ENCODE measurements around the gene SCAF11. TPM values are rescaled to one million over a fixed set of nuclear protein-coding genes. Genes with fewer than 3 reads are reported as not detected.
A peak's percentile ranks its signal among the peaks of the same experiment; 100 is the strongest.
"Not testable (repeated sequence)": the region's sequence is repeated elsewhere in the genome, so short reads cannot be mapped to it uniquely, and the experiment has no call there.

SCAF11 gene
- 117 and 119 TPM in 2 replicates for polyA plus RNA-seq (2013)

DNA sequence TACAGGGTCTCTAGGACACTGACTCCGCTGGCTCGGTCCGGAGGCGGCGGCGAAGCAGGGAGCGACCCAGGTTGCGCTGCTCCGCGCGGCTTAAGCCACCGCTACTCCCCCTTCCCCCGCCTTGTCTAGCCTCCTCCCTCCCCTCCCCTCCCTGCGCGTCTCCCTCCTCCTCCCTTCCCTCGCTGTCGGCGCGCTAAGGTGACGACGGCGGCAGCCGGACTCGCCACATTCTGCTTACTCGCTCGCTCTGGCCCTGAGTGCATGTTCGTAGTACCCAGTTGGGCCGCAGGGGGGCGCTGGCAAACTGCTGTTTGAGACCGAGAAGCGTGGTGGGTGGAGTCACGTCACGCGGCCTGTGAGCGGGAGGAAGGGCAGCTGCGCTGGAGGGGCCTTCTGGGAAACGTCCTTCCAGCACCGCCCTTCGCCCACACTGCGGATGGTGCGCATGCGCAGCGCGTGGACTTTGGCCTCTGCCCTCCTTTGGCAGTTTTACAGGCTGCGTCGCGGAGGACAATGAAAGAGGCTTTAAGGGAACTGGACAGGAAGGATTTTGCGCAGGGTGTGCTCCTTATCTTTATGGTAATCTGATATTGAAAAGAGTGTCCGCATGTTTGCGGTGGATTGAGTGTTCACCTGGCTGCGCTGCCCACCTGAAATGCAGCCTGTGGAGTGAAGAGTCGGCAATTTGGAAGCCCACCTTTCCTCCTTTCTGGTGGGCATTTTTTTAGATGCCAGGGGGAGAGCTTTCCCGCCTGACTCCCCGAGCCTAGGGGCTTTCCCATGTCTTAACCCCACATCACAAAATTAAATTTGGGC, at the start of gene SCAF11:
Gene SCAF11, minus strand, starts transcription at position 107 of the 816 bp plus-strand sequence. CDS start 26,407 bp downstream, outside the sequence.
- Histone ChIP-seq H3K36me3 (ENCODE audit: control insufficient read depth in 1 of 2, insufficient read depth in 2 of 2, low read length in 2 of 2) (peaks cover 0 to 4% of the 10 kb centered on the region in 2 experiments), H3K4me2 (ENCODE audit: low read length) (peak within 1 kb of the TSS; percentile 66), H2BK12ac (ENCODE audit: low read length) (peak within 1 kb of the TSS; percentile 61), H3K27me3 (ENCODE audit: insufficient read depth, low read length) (no peaks in the 10 kb centered on the region), H4K12ac (ENCODE audit: low read depth, low read length) (peak within 1 kb of the TSS; percentile 92), H3K9ac (ENCODE audit: low read length) (peak within 1 kb of the TSS; percentile 94), H3K27ac (ENCODE audit: low read depth, low read length) (peak within 1 kb of the TSS; percentile 98), H3K14ac (ENCODE audit: low read length) (peak within 1 kb of the TSS; percentile 96), H3K9me3 (ENCODE audit: insufficient read depth, low read depth, low read length) (no peaks in the 10 kb centered on the region), H3K4me3 (ENCODE audit: low read depth, low read length) (peak within 1 kb of the TSS; percentile 94), H2BK120ac (ENCODE audit: insufficient read depth, low read length, poor library complexity) (peak within 1 kb of the TSS; percentile 95), H2AK5ac (ENCODE audit: low read length) (peak within 1 kb of the TSS; percentile 87), H4K8ac (ENCODE audit: low read depth, low read length) (peak within 1 kb of the TSS; percentile 96), H2BK5ac (ENCODE audit: low read depth, low read length, poor library complexity) (peak within 1 kb of the TSS; percentile 95), H2AFZ (ENCODE audit: insufficient read depth, low read length, poor library complexity) (peak within 1 kb of the TSS; percentile 84), H4K91ac (ENCODE audit: low read depth, low read length) (peak within 1 kb of the TSS; percentile 90), H3K79me1 (ENCODE audit: low read length) (peaks cover 20% of the 10 kb centered on the region), H3K79me2 (ENCODE audit: control insufficient read depth, insufficient read depth, low read length, poor library complexity) (peaks cover 14% of the 10 kb centered on the region), H3K4ac (ENCODE audit: low read depth, low read length) (peak within 1 kb of the TSS; percentile 93), H3K23ac (ENCODE audit: low read length) (no peak within 1 kb of the TSS), H3K18ac (ENCODE audit: low read length) (peak within 1 kb of the TSS; percentile 97), H3K4me1 (ENCODE audit: control insufficient read depth in 1 of 2, insufficient read depth in 2 of 2, low read length in 2 of 2) (peaks cover 6 to 13% of the 10 kb centered on the region in 2 experiments)
- peak; percentile 100 for DNase-seq
- no CpG with 5 or more reads among the region's 54 CpGs for WGBS (ENCODE audit: extremely low coverage, insufficient coverage, insufficient read length)

DNA sequence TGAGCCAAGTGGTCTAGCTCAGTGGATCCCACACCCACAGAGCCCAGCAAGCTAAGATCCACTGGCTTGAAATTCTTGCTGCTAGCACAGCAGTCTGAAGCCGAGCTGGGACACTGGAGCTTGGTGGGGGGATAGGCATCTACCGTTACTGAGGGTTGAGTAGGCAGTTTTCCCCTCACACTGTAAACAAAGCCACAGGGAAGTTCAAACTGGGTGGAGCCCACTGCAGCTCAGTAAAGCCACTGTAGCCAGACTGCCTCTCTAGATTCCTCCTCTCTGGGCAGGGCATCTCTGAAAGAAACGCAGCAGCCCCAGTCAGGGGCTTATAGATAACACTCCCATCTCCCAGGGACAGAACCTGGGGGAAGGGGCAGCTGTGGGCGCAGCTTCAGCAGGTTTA, 46.7 kb upstream of the SCAF11 start:
- H3K27ac ChIP-seq (ENCODE audit: low read depth, low read length); H3K79me1 ChIP-seq (ENCODE audit: low read length); H2BK12ac ChIP-seq (ENCODE audit: low read length); H4K91ac ChIP-seq (ENCODE audit: low read depth, low read length); H3K27me3 ChIP-seq (ENCODE audit: insufficient read depth, low read length); H4K8ac ChIP-seq (ENCODE audit: low read depth, low read length); H3K79me2 ChIP-seq (ENCODE audit: control insufficient read depth, insufficient read depth, low read length, poor library complexity); H4K12ac ChIP-seq (ENCODE audit: low read depth, low read length); H3K18ac ChIP-seq (ENCODE audit: low read length); H3K23ac ChIP-seq (ENCODE audit: low read length); H3K36me3 ChIP-seq (ENCODE audit: control insufficient read depth in 1 of 2, insufficient read depth in 2 of 2, low read length in 2 of 2); H2AFZ ChIP-seq (ENCODE audit: insufficient read depth, low read length, poor library complexity); H2AK5ac ChIP-seq (ENCODE audit: low read length); DNase-seq; H2BK120ac ChIP-seq (ENCODE audit: insufficient read depth, low read length, poor library complexity); H3K4me3 ChIP-seq (ENCODE audit: low read depth, low read length); H3K14ac ChIP-seq (ENCODE audit: low read length); H3K4ac ChIP-seq (ENCODE audit: low read depth, low read length); H2BK5ac ChIP-seq (ENCODE audit: low read depth, low read length, poor library complexity); H3K9ac ChIP-seq (ENCODE audit: low read length); H3K9me3 ChIP-seq (ENCODE audit: insufficient read depth, low read depth, low read length); H3K4me2 ChIP-seq (ENCODE audit: low read length): not testable (repeated sequence)
- no CpG with 5 or more reads among the region's 4 CpGs for WGBS (ENCODE audit: extremely low coverage, insufficient coverage, insufficient read length)
- H3K4me1 ChIP-seq (ENCODE audit: control insufficient read depth in 1 of 2, insufficient read depth in 2 of 2, low read length in 2 of 2), result peaks cover 5 to 16% of the 10 kb centered on the region in 2 experiments

DNA sequence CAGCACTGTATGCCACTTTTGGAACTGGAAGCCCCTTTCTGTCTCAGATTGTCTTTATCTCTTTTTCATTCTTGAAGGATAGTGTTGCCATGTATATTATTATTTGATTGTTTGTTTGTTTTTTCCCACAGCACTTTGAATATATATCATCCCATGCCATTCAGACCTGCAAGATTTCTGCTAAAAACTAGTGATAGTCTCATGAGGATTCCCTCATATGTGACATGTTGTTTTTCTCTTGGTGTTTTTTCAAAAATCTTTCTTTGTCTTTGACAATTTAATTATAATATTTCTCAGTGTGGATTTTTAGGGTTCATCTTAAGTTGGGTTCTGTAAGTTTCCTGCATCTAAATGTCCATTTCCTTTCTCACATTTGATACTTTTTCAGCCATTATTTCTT, 36.8 kb upstream of the SCAF11 start:
- Histone ChIP-seq H3K9me3 (ENCODE audit: insufficient read depth, low read depth, low read length) (peaks cover 13% of the 10 kb centered on the region), H4K12ac (ENCODE audit: low read depth, low read length) (no peak overlapping the region), H3K9ac (ENCODE audit: low read length) (no peak overlapping the region), H3K4me2 (ENCODE audit: low read length) (no peak overlapping the region), H3K18ac (ENCODE audit: low read length) (no peak overlapping the region), H3K36me3 (ENCODE audit: control insufficient read depth in 1 of 2, insufficient read depth in 2 of 2, low read length in 2 of 2) (no peaks in the 10 kb centered on the region), H2BK5ac (ENCODE audit: low read depth, low read length, poor library complexity) (no peak overlapping the region), H2BK120ac (ENCODE audit: insufficient read depth, low read length, poor library complexity) (no peak overlapping the region), H3K27ac (ENCODE audit: low read depth, low read length) (no peak overlapping the region), H4K91ac (ENCODE audit: low read depth, low read length) (no peak overlapping the region), H3K23ac (ENCODE audit: low read length) (no peak overlapping the region), H3K79me2 (ENCODE audit: control insufficient read depth, insufficient read depth, low read length, poor library complexity) (no peaks in the 10 kb centered on the region), H3K27me3 (ENCODE audit: insufficient read depth, low read length) (no peaks in the 10 kb centered on the region), H3K4me3 (ENCODE audit: low read depth, low read length) (no peak overlapping the region), H3K4ac (ENCODE audit: low read depth, low read length) (no peak overlapping the region), H4K8ac (ENCODE audit: low read depth, low read length) (no peak overlapping the region), H2BK12ac (ENCODE audit: low read length) (no peak overlapping the region), H2AFZ (ENCODE audit: insufficient read depth, low read length, poor library complexity) (no peak overlapping the region), H2AK5ac (ENCODE audit: low read length) (no peak overlapping the region), H3K4me1 (ENCODE audit: control insufficient read depth in 1 of 2, insufficient read depth in 2 of 2, low read length in 2 of 2) (no peaks in the 10 kb centered on the region), H3K14ac (ENCODE audit: low read length) (no peak overlapping the region), H3K79me1 (ENCODE audit: low read length) (no peaks in the 10 kb centered on the region)
- no peak for DNase-seq

GRCh38 chr12:46024099-46024498, 33.7 kb upstream of the SCAF11 start:
- Histone ChIP-seq H3K9me3 (ENCODE audit: insufficient read depth, low read depth, low read length) (peaks cover 10% of the 10 kb centered on the region), H3K4me1 (ENCODE audit: control insufficient read depth in 1 of 2, insufficient read depth in 2 of 2, low read length in 2 of 2) (no peaks in the 10 kb centered on the region), H3K79me1 (ENCODE audit: low read length) (no peaks in the 10 kb centered on the region), H4K12ac (ENCODE audit: low read depth, low read length) (no peak overlapping the region), H2BK5ac (ENCODE audit: low read depth, low read length, poor library complexity) (no peak overlapping the region), H2AK5ac (ENCODE audit: low read length) (no peak overlapping the region), H3K14ac (ENCODE audit: low read length) (no peak overlapping the region), H3K4ac (ENCODE audit: low read depth, low read length) (no peak overlapping the region), H3K27me3 (ENCODE audit: insufficient read depth, low read length) (no peaks in the 10 kb centered on the region), H3K4me2 (ENCODE audit: low read length) (no peak overlapping the region), H3K36me3 (ENCODE audit: control insufficient read depth in 1 of 2, insufficient read depth in 2 of 2, low read length in 2 of 2) (no peaks in the 10 kb centered on the region), H3K4me3 (ENCODE audit: low read depth, low read length) (no peak overlapping the region), H3K79me2 (ENCODE audit: control insufficient read depth, insufficient read depth, low read length, poor library complexity) (no peaks in the 10 kb centered on the region), H2AFZ (ENCODE audit: insufficient read depth, low read length, poor library complexity) (no peak overlapping the region), H4K91ac (ENCODE audit: low read depth, low read length) (no peak overlapping the region), H3K18ac (ENCODE audit: low read length) (no peak overlapping the region), H3K23ac (ENCODE audit: low read length) (no peak overlapping the region), H4K8ac (ENCODE audit: low read depth, low read length) (no peak overlapping the region), H3K9ac (ENCODE audit: low read length) (no peak overlapping the region), H2BK12ac (ENCODE audit: low read length) (no peak overlapping the region), H2BK120ac (ENCODE audit: insufficient read depth, low read length, poor library complexity) (no peak overlapping the region), H3K27ac (ENCODE audit: low read depth, low read length) (no peak overlapping the region)
- WGBS (ENCODE audit: extremely low coverage, insufficient coverage, insufficient read length), result no CpG with 5 or more reads among the region's 2 CpGs
- DNase-seq, result no peak

Data from trophoblast cell (in vitro differentiated cells and primary cell).